SU-DHL-6 (cell line): ENCODE measurements around the gene NXN.

Source experiments
- H2AFZ ChIP-seq: fragments of 200-600 bp; sonication (generic); 2 replicates; pipeline ENCODE4 v1.6.1; 2014; ENCODE audit warnings: low read depth, mild to moderate bottlenecking, moderate library complexity, mixed read lengths, antibody characterized with exemption, low read length; ENCODE audit not compliant: severe bottlenecking
- H3F3A ChIP-seq: fragments of 200-600 bp; shearing (Covaris generic); 2 replicates; pipeline ENCODE4 v1.6.0; 2016; ENCODE audit warnings: antibody characterized with exemption, mild to moderate bottlenecking; ENCODE audit not compliant: insufficient read depth
- H3K27ac ChIP-seq: fragments of 200-600 bp; sonication (generic); 2 replicates; pipeline ENCODE4 v1.5.1; 2016; ENCODE audit warnings: low read depth, mild to moderate bottlenecking, low read length, moderate library complexity, mixed read lengths
- H3K27me3 ChIP-seq: fragments of 200-600 bp; sonication (generic), shearing (Covaris generic); 2 replicates; pipeline ENCODE4 v1.6.0; 2014; ENCODE audit warnings: mild to moderate bottlenecking, low read length
- H3K36me3 ChIP-seq: fragments of 200-600 bp; sonication (generic); 2 replicates; pipeline ENCODE4 v1.6.1; 2014; ENCODE audit warnings: mild to moderate bottlenecking, low read length, mixed read lengths
- H3K4me2 ChIP-seq: fragments of 300-600, 200-600 bp; shearing (Covaris generic), sonication (generic); 2 replicates; pipeline ENCODE4 v1.6.0; 2014; ENCODE audit warnings: low read length, low read depth, mild to moderate bottlenecking; ENCODE audit not compliant: poor library complexity, severe bottlenecking
- H3K4me3 ChIP-seq: fragments of 200-600 bp; sonication (generic); 2 replicates; pipeline ENCODE4 v1.5.1; 2014; ENCODE audit warnings: antibody characterized with exemption, low read length, mild to moderate bottlenecking, mixed read lengths; ENCODE audit not compliant: insufficient read depth, poor library complexity, severe bottlenecking
- H3K79me2 ChIP-seq: fragments of 200-600 bp; sonication (generic); 2 replicates; pipeline ENCODE4 v1.6.1; 2014; ENCODE audit warnings: mild to moderate bottlenecking, low read length, moderate library complexity; ENCODE audit not compliant: insufficient read depth
- H3K9ac ChIP-seq: fragments of 200-600 bp; sonication (generic); 2 replicates; pipeline ENCODE4 v1.7.0; 2014; ENCODE audit warnings: mild to moderate bottlenecking, low read length
- H3K9me2 ChIP-seq: fragments of 200-600 bp; sonication (generic); replicated peaks from 2 replicates; pipeline ENCODE4 v1.6.1; 2014; ENCODE audit warnings: low read length; ENCODE audit not compliant: insufficient read depth
- H3K9me3 ChIP-seq: fragments of 200-600 bp; sonication (generic); 2 replicates; pipeline ENCODE4 v1.6.1; 2014; ENCODE audit warnings: low read length, mixed read lengths; ENCODE audit not compliant: insufficient read depth
- H4K20me1 ChIP-seq: fragments of 200-600 bp; sonication (generic); 2 replicates; pipeline ENCODE4 v1.6.1; 2014; ENCODE audit warnings: low read depth, mild to moderate bottlenecking, antibody characterized with exemption, low read length, moderate library complexity, mixed read lengths
- CTCF ChIP-seq: fragments of 200-600 bp; sonication (generic); IDR thresholded peaks from one replicate; pipeline ENCODE4 v1.5.1; 2017; ENCODE audit warnings: antibody characterized with exemption, mild to moderate bottlenecking, low read length, moderate library complexity; ENCODE audit not compliant: insufficient read depth, poor library complexity, severe bottlenecking
- EZH2phosphoT487 ChIP-seq: fragments of 200-600 bp; sonication (generic), shearing (Covaris generic); conservative IDR thresholded peaks from 2 replicates; pipeline ENCODE4 v1.6.1; 2018; ENCODE audit warnings: mild to moderate bottlenecking, antibody characterized with exemption, low read length, moderate library complexity, mixed read lengths

NXN gene

GRCh38 chr17:1021147-1021546 is 41.6 kb upstream of the NXN start:
- no peaks in the 10 kb centered on the region for H3K9me2 ChIP-seq
- no peaks in the 10 kb centered on the region for H3K9me3 ChIP-seq
- H3K4me2 ChIP-seq, result no peak overlapping the region
- no peak overlapping the region for H3K27ac ChIP-seq
- no peaks in the 10 kb centered on the region for H3K27me3 ChIP-seq
- TF ChIP-seq EZH2phosphoT487 (no peak), CTCF (no peak)
- H3K79me2 ChIP-seq, result no peaks in the 10 kb centered on the region
- no peaks in the 10 kb centered on the region for H3K36me3 ChIP-seq
- H3K9ac ChIP-seq, result no peak overlapping the region
- H4K20me1 ChIP-seq, result no peaks in the 10 kb centered on the region
- H2AFZ ChIP-seq, result no peak overlapping the region
- H3K4me3 ChIP-seq, result no peak overlapping the region
- H3F3A ChIP-seq, result no peaks in the 10 kb centered on the region

- Histone ChIP-seq H3K36me3 (no peaks in the 10 kb centered on the region), H3K27ac (no peak overlapping the region), H2AFZ (no peak overlapping the region), H3K79me2 (no peaks in the 10 kb centered on the region), H3K9ac (no peak overlapping the region), H3F3A (no peaks in the 10 kb centered on the region), H3K9me2 (no peaks in the 10 kb centered on the region), H3K4me3 (no peak overlapping the region), H4K20me1 (no peaks in the 10 kb centered on the region), H3K27me3 (no peaks in the 10 kb centered on the region), H3K9me3 (no peaks in the 10 kb centered on the region), H3K4me2 (no peak overlapping the region)
- TF ChIP-seq EZH2phosphoT487, result no peak
Observed at GRCh38 chr17:1019451-1019850, 39.9 kb upstream of the NXN start.

GRCh38 chr17:1018547-1018946 is 39.0 kb upstream of the NXN start:
- Histone ChIP-seq H3K4me3 (no peak overlapping the region), H3K27ac (no peak overlapping the region), H3K79me2 (no peaks in the 10 kb centered on the region), H3K9me3 (no peaks in the 10 kb centered on the region), H3K27me3 (no peaks in the 10 kb centered on the region), H3K4me2 (no peak overlapping the region), H3K9me2 (no peaks in the 10 kb centered on the region), H3F3A (no peaks in the 10 kb centered on the region), H3K9ac (no peak overlapping the region), H2AFZ (no peak overlapping the region), H4K20me1 (no peaks in the 10 kb centered on the region), H3K36me3 (no peaks in the 10 kb centered on the region)
- TF ChIP-seq EZH2phosphoT487, result no peak
- TF ChIP-seq CTCF, result no peak

GRCh38 chr17:1013729-1014090 is 34.1 kb upstream of the NXN start:
- H4K20me1 ChIP-seq, result no peaks in the 10 kb centered on the region
- no peak overlapping the region for H3K4me2 ChIP-seq
- no peak overlapping the region for H3K4me3 ChIP-seq

More at GRCh38 chr17:1013729-1014090, 34.1 kb upstream of the NXN start:
- Histone ChIP-seq H3K9me2 (no peaks in the 10 kb centered on the region), H3K79me2 (no peaks in the 10 kb centered on the region), H3K27me3 (no peaks in the 10 kb centered on the region), H2AFZ (no peak overlapping the region), H3F3A (no peaks in the 10 kb centered on the region), H3K9ac (no peak overlapping the region), H3K36me3 (no peaks in the 10 kb centered on the region), H3K9me3 (no peaks in the 10 kb centered on the region), H3K27ac (no peak overlapping the region)
- TF ChIP-seq CTCF, result no peak
- TF ChIP-seq EZH2phosphoT487, result no peak
